DND-41 (cell line): ENCODE results near the gene C16orf74.

Source experiments
- CTCF ChIP-seq: IDR thresholded peaks from 2 replicates; pipeline ENCODE4 v1.5.1; 2012; ENCODE audit warnings: borderline replicate concordance, low read length, moderate library complexity, mild to moderate bottlenecking; ENCODE audit not compliant: poor library complexity, severe bottlenecking; ENCODE audit errors: extremely low read depth
- EZH2 ChIP-seq: IDR thresholded peaks from 3 replicates; pipeline ENCODE4 v1.6.1; 2012; ENCODE audit warnings: borderline replicate concordance, low read depth, mild to moderate bottlenecking, moderate library complexity, low read length, inconsistent platforms; ENCODE audit not compliant: severe bottlenecking

- TF ChIP-seq CTCF (peak; percentile 8), EZH2 (no peak)
These were observed 48.1 kb upstream of the C16orf74 start for GRCh38 chr16:85798901-85799496.
